ENCODE measurements around the gene MRPL42. TPM values are rescaled to one million over a fixed set of nuclear protein-coding genes. Genes with fewer than 3 reads are reported as not detected.
"Not testable (repeated sequence)": the region's sequence is repeated elsewhere in the genome, so short reads cannot be mapped to it uniquely, and the experiment has no call there.

MRPL42 gene
- total RNA-seq, 1 experiment from 2014 or later = 43.4 TPM

DNA sequence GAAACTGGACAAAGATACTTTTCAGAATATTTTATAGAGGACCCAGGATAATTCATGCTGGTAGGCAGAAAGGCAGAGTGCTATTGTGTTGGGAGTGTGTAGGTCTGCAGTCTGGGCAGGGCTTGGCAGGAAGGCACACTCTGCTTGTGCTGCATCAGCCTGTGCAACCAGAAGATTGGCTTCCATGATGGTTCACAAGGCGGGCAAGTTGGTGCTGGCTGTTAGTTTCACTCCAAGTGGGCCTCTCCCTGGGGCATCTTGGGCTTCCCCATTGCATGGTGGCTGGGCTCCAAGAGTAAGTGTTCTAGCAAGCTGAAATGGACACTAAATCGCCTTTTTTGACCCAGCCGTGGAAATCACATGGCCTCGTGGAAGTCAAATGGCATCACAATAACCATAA, 23.7 kb upstream of the MRPL42 start:
- no peak for DNase-seq (ENCODE audit: low spot score)

DNA sequence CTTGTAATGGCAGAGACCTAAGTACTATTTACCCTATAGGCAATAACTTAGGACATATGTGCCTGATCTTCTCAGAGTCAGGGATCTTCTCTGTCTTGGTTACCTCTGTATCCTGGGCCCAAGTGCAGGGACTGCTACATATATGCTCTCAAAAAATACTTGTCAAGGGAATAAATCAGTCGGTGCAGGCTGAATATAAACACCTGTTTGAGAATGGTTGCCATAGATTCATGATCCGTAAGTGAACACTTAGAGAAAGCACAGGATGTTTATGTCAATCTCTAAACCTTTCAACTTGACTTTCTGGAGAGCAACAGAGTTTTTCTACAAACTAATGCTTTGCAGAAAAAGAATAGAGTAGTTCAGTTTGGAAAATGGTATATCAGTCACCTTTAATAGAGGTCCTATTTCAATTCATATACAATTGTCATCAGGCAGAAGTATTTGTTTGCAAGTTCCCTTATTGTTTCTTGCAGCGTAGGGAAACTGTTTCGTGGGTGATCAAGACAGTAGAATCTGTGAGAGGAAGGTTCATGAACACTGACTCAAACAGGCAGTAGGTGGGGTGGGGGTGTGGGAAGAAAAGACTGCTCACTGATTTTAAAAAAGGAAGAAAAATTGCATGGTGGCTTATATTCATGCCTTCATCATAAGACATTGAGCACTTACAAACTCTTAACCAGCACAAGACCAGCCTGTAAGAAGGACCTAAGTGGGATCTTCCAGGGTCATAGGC, 19.6 kb upstream of the MRPL42 start:
- DNase-seq (ENCODE audit: low spot score) = no peak

- no peak for DNase-seq (ENCODE audit: low spot score)
Measured at GRCh38 chr12:93448796-93449195, 18.5 kb upstream of the MRPL42 start.

- DNase-seq (ENCODE audit: low spot score) = no peak
Measured at GRCh38 chr12:93449277-93449676, 18.0 kb upstream of the MRPL42 start.

GRCh38 chr12:93451423-93452158, 15.7 kb upstream of the MRPL42 start:
- no peak for DNase-seq (ENCODE audit: low spot score)

DNA sequence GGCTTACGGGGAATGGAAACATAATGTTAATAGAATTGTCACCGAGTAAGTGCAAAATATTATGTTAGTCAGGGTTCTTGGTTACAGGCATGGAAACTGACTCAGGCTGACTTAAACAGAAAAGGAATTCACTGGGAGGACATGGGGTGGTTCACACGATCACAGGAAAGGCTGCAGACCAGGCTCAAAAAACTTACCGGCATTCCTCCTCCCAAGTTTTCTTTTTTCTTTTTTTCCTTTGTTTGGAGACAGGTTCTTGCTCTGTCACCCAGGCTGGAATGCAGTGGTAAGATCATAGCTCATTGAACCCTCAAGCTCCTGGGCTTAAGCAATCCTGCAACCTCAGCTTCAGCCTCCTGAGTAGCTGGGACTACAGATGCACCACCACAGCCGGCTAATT, 13.7 kb upstream of the MRPL42 start:
- no peak for DNase-seq (ENCODE audit: low spot score)

- DNase-seq (ENCODE audit: low spot score) = no peak
Measured at GRCh38 chr12:93456077-93456476, 11.2 kb upstream of the MRPL42 start.

- no peak for DNase-seq (ENCODE audit: low spot score)
Measured at GRCh38 chr12:93459097-93459496, 8.2 kb upstream of the MRPL42 start.

DNA sequence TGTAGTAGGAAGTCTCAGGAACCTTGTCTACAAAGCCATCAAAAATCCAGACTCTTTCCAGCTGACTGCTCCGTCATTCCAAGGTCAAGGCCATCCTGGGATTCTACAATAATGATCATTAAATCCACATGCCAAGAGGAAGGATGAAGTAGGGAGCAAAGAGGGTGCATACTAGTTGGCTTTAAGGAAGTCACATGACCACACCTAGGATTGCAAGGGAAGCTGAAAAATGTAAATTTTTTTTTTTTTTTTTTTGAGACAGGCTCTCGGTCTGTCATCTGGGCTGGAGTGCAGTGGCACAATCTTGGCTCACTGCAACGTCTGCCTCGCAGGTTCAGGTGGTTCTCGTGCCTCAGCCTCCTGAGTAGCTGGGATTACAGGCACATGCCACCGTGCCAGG, 7.3 kb upstream of the MRPL42 start:
- no peak for DNase-seq (ENCODE audit: low spot score)

DNA sequence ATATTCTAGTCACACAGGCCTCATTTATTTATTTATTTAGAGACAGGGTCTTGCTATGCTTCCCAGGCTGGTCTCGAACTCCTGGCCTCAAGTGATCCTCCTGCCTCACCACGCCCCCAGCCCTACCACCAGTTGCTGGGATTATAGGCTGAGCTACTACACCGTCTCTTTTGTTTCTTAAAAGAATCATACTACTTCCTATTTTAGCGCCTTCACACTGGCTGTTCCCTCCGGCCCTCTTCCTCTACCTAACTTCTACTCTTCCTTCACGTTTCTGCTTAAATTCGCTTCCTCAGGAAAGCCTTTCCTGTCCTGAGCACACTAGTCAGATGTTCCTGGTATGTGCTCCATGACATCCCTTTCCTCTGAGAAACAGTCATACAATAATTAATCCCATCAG, 6.4 kb upstream of the MRPL42 start:
- DNase-seq (ENCODE audit: low spot score) = no peak

DNA sequence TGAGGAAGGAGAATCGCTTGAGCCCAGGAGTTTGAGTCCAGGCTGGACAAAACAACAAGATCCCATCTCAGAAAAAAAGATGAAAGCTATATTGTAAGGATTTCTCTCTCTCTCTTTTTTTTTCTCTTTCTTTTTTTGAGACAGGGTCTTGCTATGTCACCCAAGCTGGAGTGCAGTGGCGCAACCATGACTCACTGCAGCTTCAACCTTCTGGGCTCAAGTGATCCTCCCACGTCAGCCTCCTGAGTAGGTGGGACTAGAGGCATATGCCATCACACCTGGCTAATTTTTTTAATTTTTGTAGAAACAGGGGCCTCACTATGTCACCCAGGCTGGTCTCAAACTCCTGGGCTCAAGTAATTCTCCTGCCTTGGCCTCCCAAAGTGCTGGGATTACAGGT, 5.8 kb upstream of the MRPL42 start:
- DNase-seq (ENCODE audit: low spot score) = no peak

- DNase-seq (ENCODE audit: low spot score) = no peak
Measured at GRCh38 chr12:93465841-93466240, 1.5 kb upstream of the MRPL42 start.

DNA sequence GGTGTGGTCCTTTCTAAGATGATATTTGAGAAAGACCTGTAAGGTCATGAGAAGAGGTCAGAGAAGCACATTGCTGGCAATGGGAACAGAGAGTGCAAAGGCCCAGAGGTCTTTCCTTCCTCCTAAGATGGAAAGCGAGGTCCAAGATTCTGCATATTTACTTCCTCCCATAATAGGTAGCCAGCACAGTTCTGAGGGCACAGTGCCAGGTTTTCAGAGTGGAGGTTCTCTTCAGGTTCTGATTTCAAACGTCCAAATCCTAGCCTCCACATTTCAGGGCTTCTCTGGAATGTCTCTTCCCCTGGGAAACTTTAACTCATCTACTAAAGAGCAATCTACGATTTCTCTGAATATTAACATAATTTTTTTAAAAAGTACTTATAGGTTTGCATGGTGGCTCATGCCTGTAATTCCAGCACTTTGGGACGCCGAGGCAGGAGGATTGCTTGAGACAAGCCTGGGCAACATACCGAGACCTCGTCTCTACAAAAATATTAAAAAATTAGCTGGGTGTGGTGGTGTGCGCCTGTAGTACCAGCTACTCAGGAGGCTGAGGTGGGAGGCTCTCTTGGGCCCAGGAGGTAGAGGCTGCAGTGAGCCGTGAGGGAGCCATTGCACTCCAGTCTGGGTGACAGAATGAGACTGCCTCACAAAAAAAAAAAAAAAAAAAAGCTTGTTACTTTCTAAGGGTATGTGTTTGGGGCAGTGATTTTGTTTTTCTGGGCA, 526 bp upstream of the MRPL42 start:
- DNase-seq (ENCODE audit: low spot score) = no peak

DNA sequence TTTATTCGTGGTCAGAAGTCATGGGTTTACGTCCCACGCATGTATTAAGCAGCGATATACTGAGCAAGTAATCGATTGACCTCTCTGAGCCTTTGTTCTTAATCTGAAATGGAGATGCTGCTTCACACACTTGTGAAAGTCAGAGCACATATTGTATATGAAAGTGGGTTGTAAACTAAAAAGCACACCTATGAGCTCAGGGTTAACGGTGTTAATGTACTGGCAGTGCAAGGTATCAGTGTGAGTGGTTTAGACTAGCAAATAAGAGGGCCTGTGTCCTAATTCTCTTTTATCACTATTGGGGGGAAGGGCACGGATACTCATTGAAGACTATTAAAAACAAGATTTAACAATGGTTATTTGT, 676 bp downstream of the MRPL42 start:
- no peak for DNase-seq (ENCODE audit: low spot score)

- no peak for DNase-seq (ENCODE audit: low spot score)
Measured at GRCh38 chr12:93469386-93469785, 2.1 kb downstream of the MRPL42 start.

- no peak for DNase-seq (ENCODE audit: low spot score)
Measured at GRCh38 chr12:93476555-93476954, 9.2 kb downstream of the MRPL42 start.

DNA sequence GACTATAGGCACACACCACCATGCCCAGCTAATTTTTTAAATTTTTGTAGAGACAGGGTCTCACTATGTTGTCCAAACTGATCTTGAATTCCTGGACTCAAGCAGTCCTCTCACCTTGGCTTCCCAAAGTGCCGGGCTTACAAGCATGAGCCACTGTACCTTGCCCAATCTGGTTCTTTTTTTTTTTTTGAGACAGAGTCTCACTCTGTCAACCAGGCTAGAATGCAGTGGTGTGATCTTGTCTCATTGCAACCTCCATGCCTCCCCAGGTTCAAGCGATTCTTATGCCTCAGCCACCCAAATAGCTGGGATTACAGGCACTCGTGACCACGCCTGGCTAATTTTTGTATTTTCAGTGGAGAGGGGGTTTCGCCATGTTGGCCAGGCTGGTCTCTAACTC, 15.4 kb downstream of the MRPL42 start:
- DNase-seq (ENCODE audit: low spot score) = no peak

- no peak for DNase-seq (ENCODE audit: low spot score)
Measured at GRCh38 chr12:93483151-93483807, 16.0 kb downstream of the MRPL42 start.

DNA sequence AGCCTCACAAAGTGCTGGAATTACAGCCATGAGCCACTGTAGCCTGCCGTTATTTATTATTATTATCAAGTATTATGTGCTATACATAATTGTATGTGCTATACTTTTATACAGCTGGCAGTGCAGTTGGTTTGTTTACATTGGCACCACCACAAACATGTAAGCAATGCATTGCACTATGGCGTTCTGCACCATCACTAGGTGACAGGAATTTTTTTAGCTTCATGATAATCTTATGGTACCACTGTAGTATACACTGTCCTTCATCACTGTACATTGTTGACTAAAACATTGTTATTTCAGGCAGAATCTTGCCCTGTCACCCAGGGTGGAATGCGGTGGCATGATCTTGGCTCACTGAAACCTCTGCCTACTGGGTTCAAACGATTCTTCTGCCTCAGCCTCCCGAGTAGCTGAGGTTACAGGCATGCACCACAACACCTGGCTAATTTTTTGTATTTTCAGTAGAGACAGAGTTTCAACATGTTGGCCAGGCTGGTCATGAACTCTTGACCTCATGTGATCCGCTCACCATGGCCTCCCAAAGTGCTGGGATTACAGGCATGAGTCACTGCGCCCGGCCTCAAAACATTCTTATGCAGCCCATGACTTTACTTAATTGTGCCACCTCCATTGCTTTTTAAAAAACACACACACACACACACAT, 17.1 kb downstream of the MRPL42 start:
- DNase-seq (ENCODE audit: low spot score) = no peak

- DNase-seq (ENCODE audit: low spot score) = not testable (repeated sequence)
Measured at GRCh38 chr12:93492808-93493207, 25.5 kb downstream of the MRPL42 start.

GRCh38 chr12:93494096-93494495, 26.8 kb downstream of the MRPL42 start:
- DNase-seq (ENCODE audit: low spot score) = no peak

DNA sequence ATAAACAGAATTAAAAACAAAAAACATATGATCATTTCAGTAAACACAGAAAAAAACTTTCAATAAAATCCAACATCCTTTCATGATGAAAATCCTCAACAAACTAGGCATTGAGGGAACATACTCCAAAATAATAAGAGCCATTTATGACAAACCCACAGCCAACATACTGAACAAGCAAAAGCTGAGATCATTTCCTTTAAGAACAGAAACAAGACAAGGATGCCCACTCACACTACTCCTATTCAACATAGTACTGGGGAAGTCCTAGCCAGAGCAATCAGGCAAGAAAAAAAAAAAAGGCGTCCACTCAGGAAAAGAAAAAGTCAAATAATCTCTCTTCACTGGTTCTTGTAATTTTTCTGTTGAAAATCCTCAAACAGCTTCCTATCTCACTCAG, 30.1 kb downstream of the MRPL42 start:
- DNase-seq (ENCODE audit: low spot score) = no peak

Data from HT-29 (cell line).